Stimulated activated naive CD8-positive, alpha-beta T cell treated with anti-CD3 and anti-CD28 coated beads, Interleukin-15, Interleukin-2, amounts not matched to agents 100 U/mL and 50 U/mL, for 24 hours (primary cell): ENCODE results near the gene TARDBP.
"Not testable (repeated sequence)": the region's sequence is repeated elsewhere in the genome, so short reads cannot be mapped to it uniquely, and the experiment has no call there.

ENCODE experiments used
- ATAC-seq: fragments of 150-1000 bp; cut with Tn5 transposase; one replicate; pipeline ENCODE4 v1.10.0; 2021
- DNase-seq: peaks from one replicate; pipeline ENCODE4 v3.0.0; 2021

The TARDBP gene

GRCh38 chr1:11042995-11043874, 30.8 kb downstream of the TARDBP start:
- ATAC-seq (no peak), DNase-seq (no peak)

GRCh38 chr1:11044086-11044848, 31.8 kb downstream of the TARDBP start:
- ATAC-seq, result no peak
- DNase-seq, result no peak

- DNase-seq (no peak), ATAC-seq (no peak)
Observed at GRCh38 chr1:11044849-11045427, 32.5 kb downstream of the TARDBP start.

- DNase-seq (no peak), ATAC-seq (no peak)
Observed at GRCh38 chr1:11045428-11046269, 33.2 kb downstream of the TARDBP start.

GRCh38 chr1:11046270-11046566, 33.8 kb downstream of the TARDBP start:
- ATAC-seq, result no peak

GRCh38 chr1:11046625-11047365, 34.3 kb downstream of the TARDBP start, which contains the start of gene MASP2:
TSS of gene MASP2 (minus strand) at chr1:11047239. CDS start at chr1:11047207, 32 bp downstream.
- ATAC-seq (no peak), DNase-seq (no peak)

More at GRCh38 chr1:11046270-11046566, 33.8 kb downstream of the TARDBP start:
- DNase-seq, result no peak

GRCh38 chr1:11051121-11051520, 38.7 kb downstream of the TARDBP start:
- not testable (repeated sequence) for DNase-seq, ATAC-seq

GRCh38 chr1:11051781-11052511, 39.5 kb downstream of the TARDBP start:
- ATAC-seq (peak; percentile 30), DNase-seq (no peak)

GRCh38 chr1:11052839-11053757, 40.6 kb downstream of the TARDBP start:
- DNase-seq, result peak; percentile 32

GRCh38 chr1:11053758-11054137, 41.3 kb downstream of the TARDBP start:
- no peak for DNase-seq
- ATAC-seq, result peak; percentile 10

More at GRCh38 chr1:11052839-11053757, 40.6 kb downstream of the TARDBP start:
- ATAC-seq, result peak; percentile 22

- ATAC-seq (no peak), DNase-seq (no peak)
Observed at GRCh38 chr1:11054181-11054580, 41.7 kb downstream of the TARDBP start.

GRCh38 chr1:11054666-11055065, 42.2 kb downstream of the TARDBP start:
- DNase-seq (no peak), ATAC-seq (no peak)

GRCh38 chr1:11055676-11056075, 43.2 kb downstream of the TARDBP start:
- no peak for ATAC-seq

GRCh38 chr1:11056504-11056903, 44.0 kb downstream of the TARDBP start:
- no peak for ATAC-seq
- DNase-seq, result no peak

More at GRCh38 chr1:11055676-11056075, 43.2 kb downstream of the TARDBP start:
- DNase-seq, result no peak

GRCh38 chr1:11057477-11057876, 45.0 kb downstream of the TARDBP start:
- DNase-seq (no peak), ATAC-seq (no peak)

GRCh38 chr1:11058026-11058425, 45.6 kb downstream of the TARDBP start:
- ATAC-seq (no peak), DNase-seq (no peak)

- ATAC-seq, result no peak
- no peak for DNase-seq
Observed at GRCh38 chr1:11058595-11059154, 46.2 kb downstream of the TARDBP start.

GRCh38 chr1:11059155-11059967, 46.9 kb downstream of the TARDBP start:
- ATAC-seq (peak; percentile 1), DNase-seq (no peak)
